ENCODE measurements around the gene CD300H.
"Not testable (repeated sequence)": the region's sequence is repeated elsewhere in the genome, so short reads cannot be mapped to it uniquely, and the experiment has no call there.

CD300H gene

GRCh38 chr17:74520016-74520434, 47.3 kb downstream of the CD300H start:
- Histone ChIP-seq H3K9ac (ENCODE audit: low read depth, low read length, poor library complexity, severe bottlenecking) (no peak overlapping the region), H3F3A (ENCODE audit: low read depth) (no peaks in the 10 kb centered on the region), H2AFZ (ENCODE audit: low read length) (no peak overlapping the region), H3K4me1 (ENCODE audit: insufficient read depth, low read length, poor library complexity, severe bottlenecking) (no peaks in the 10 kb centered on the region), H3K9me3 (ENCODE audit: insufficient read depth, low read depth, low read length) (no peaks in the 10 kb centered on the region), H3K27me3 (ENCODE audit: insufficient read depth, low read length, poor library complexity, severe bottlenecking) (no peaks in the 10 kb centered on the region), H3K36me3 (ENCODE audit: insufficient read depth, low read length) (no peaks in the 10 kb centered on the region), H4K20me1 (ENCODE audit: insufficient read depth, low read length, poor library complexity, severe bottlenecking) (no peaks in the 10 kb centered on the region), H3K4me2 (ENCODE audit: low read depth, low read length, poor library complexity, severe bottlenecking) (no peak overlapping the region), H3K79me2 (ENCODE audit: insufficient read depth, low read length) (no peaks in the 10 kb centered on the region), H3K9me2 (replicated peaks; ENCODE audit: low read depth, low read length) (no peaks in the 10 kb centered on the region), H3K4me3 (ENCODE audit: low read length, poor library complexity, severe bottlenecking) (no peak overlapping the region)
- TF ChIP-seq CTCF (conservative IDR thresholded peaks at IDR 0.05; ENCODE audit: low read length) (no peak), EZH2phosphoT487 (IDR thresholded peaks at IDR 0.05; ENCODE audit: borderline replicate concordance) (no peak)

- not testable (repeated sequence) for H3K9me2 ChIP-seq (replicated peaks; ENCODE audit: low read depth, low read length); H3K79me2 ChIP-seq (ENCODE audit: insufficient read depth, low read length); H2AFZ ChIP-seq (ENCODE audit: low read length); H3K36me3 ChIP-seq (ENCODE audit: insufficient read depth, low read length); H4K20me1 ChIP-seq (ENCODE audit: insufficient read depth, low read length, poor library complexity, severe bottlenecking); H3K4me3 ChIP-seq (ENCODE audit: low read length, poor library complexity, severe bottlenecking); H3K4me2 ChIP-seq (ENCODE audit: low read depth, low read length, poor library complexity, severe bottlenecking); H3K4me1 ChIP-seq (ENCODE audit: insufficient read depth, low read length, poor library complexity, severe bottlenecking); H3K27me3 ChIP-seq (ENCODE audit: insufficient read depth, low read length, poor library complexity, severe bottlenecking); H3K9ac ChIP-seq (ENCODE audit: low read depth, low read length, poor library complexity, severe bottlenecking); H3K9me3 ChIP-seq (ENCODE audit: insufficient read depth, low read depth, low read length); H3F3A ChIP-seq (ENCODE audit: low read depth)
Observed at GRCh38 chr17:74518413-74518981, 48.8 kb downstream of the CD300H start.

GRCh38 chr17:74516561-74517328, 50.6 kb downstream of the CD300H start:
- Histone ChIP-seq H3K9me2 (replicated peaks; ENCODE audit: low read depth, low read length) (no peaks in the 10 kb centered on the region), H3K79me2 (ENCODE audit: insufficient read depth, low read length) (no peaks in the 10 kb centered on the region), H3K4me1 (ENCODE audit: insufficient read depth, low read length, poor library complexity, severe bottlenecking) (no peaks in the 10 kb centered on the region), H4K20me1 (ENCODE audit: insufficient read depth, low read length, poor library complexity, severe bottlenecking) (no peaks in the 10 kb centered on the region), H3K9me3 (ENCODE audit: insufficient read depth, low read depth, low read length) (peaks cover 3% of the 10 kb centered on the region; the same call in 1 of the 2 replicates), H3K9ac (ENCODE audit: low read depth, low read length, poor library complexity, severe bottlenecking) (no peak overlapping the region), H3K27me3 (ENCODE audit: insufficient read depth, low read length, poor library complexity, severe bottlenecking) (no peaks in the 10 kb centered on the region), H2AFZ (ENCODE audit: low read length) (no peak overlapping the region), H3F3A (ENCODE audit: low read depth) (no peaks in the 10 kb centered on the region), H3K4me3 (ENCODE audit: low read length, poor library complexity, severe bottlenecking) (no peak overlapping the region), H3K36me3 (ENCODE audit: insufficient read depth, low read length) (no peaks in the 10 kb centered on the region), H3K4me2 (ENCODE audit: low read depth, low read length, poor library complexity, severe bottlenecking) (no peak overlapping the region)
- TF ChIP-seq CTCF (conservative IDR thresholded peaks at IDR 0.05; ENCODE audit: low read length) (no peak), EZH2phosphoT487 (IDR thresholded peaks at IDR 0.05; ENCODE audit: borderline replicate concordance) (no peak)

All from Loucy (cell line).